GM19455 (cell line): ENCODE data around the gene SH2D3A.
"Not testable (repeated sequence)": the region's sequence is repeated elsewhere in the genome, so short reads cannot be mapped to it uniquely, and the experiment has no call there.

Experiments used
- ATAC-seq: cut with Tn5 transposase; IDR thresholded peaks from one replicate; pipeline ENCODE4 v1.9.1; 2021; ENCODE audit not compliant: unreplicated experiment

Gene SH2D3A

DNA sequence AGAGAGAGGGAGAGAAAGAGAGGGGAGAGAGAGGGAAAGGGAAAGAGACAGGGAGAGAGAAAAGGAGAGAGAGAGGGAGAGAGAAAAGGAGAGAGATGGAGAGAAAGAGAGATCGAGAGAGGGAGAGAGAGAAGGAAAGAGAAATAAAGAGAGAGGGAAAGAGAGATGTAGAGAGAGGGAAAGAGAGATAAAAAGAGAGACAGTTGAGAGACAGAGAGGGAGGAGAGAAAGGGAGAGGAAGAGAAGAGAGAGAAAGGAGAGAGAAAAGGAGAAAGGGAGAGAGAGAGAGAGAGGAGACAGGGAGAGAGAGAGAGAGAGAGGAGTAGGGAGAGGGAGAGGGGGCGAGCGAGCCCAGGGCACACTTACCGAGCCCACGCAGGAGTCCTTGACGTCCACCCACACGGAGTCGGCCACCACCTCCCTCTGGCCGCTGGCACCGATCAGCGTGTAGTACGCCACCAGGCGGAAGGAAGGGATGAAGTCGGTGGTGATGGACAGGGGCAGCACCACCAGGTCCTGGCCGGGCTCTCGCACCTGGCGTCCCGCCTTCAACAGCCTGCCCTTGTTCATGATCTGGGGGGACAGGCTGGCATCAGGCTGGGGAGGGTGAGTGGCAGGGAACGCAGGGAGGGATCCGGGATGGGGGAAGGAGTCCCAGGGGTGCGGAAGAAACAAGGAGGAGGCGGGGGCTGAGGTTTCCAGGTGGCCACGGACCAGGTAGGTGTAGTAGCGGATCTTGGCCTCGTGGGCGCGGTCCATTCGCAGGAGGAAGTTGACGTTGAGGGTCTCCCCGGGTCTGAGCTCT, 56.8 kb downstream of the SH2D3A start:
- ATAC-seq: no peak

DNA sequence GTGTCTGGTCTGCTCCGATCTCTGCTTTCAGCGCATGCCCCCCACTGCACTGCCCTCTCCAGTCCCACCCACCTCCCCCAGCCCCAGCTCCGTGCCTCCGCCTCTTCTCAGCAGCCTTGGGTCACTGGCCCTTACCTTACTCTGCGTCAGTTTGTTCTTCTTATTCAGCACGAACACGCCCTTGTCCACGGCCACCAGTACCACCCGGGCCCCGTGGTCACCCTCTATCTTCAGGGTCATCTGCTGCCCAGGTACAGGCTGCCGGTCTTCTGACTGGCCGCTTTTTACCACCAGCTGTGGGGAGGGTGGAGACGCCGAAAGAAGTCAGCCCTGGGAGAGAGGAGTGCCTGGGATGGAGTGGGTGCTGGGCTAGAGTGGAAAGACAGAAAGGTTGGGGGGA, 57.7 kb downstream of the SH2D3A start:
- ATAC-seq: no peak

DNA sequence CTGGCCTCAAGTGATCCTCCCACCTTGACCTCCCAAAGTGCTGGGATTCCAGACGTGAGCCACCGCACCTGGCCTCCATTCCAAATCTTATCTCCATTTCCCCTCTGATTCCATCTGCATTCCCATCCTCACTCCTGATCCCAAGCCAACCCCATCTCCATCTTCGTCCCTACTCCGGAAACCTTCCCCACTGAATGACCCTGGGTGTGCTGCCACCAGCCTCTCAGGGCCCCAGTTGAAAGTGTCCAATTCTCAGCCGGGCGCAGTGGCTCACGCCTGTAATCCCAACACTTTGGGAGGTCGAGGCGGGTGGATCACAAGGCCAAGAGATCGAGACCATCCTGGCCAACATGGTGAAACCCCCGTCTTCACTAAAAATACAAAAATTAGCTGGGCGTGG, 58.3 kb downstream of the SH2D3A start:
- not testable (repeated sequence) for ATAC-seq

DNA sequence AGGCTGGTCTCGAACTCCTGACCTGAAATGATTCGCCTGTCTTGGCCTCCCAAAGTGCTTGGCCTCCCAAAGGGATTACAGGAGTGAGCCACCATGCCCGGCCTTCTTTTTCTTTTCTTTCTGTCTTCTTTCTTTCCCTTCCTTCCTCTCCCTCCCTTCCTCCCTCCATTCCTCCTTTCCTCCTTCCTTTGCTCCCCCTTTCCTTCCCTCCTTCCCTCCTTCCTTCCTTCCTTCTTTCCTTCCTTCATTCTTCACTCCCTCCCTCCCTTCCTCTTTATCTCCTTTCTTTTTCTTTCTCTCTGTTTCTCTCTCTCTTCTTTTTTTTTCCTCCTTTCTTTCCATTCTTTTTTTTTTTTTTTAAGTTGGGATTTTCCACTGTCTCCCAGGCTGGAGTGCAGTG, 58.9 kb downstream of the SH2D3A start:
- no peak for ATAC-seq

DNA sequence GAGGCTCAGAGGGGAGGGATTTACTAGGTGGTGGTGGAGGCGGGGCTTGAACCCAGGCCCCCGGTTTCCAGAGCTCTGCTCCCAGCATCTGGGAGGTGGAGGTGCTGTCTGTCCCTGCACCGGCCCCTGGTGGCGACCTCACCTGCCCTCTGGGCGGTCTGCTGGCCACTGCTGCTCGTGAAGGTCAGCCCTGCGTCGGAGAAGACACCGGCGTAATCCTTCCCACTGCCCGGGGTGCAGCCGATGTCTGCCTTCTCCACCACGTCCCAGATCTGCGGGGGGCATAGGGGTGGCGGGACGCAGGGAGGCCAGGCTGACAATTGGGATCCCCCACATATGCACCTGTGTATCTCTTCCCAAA, 59.6 kb downstream of the SH2D3A start:
- no peak for ATAC-seq

DNA sequence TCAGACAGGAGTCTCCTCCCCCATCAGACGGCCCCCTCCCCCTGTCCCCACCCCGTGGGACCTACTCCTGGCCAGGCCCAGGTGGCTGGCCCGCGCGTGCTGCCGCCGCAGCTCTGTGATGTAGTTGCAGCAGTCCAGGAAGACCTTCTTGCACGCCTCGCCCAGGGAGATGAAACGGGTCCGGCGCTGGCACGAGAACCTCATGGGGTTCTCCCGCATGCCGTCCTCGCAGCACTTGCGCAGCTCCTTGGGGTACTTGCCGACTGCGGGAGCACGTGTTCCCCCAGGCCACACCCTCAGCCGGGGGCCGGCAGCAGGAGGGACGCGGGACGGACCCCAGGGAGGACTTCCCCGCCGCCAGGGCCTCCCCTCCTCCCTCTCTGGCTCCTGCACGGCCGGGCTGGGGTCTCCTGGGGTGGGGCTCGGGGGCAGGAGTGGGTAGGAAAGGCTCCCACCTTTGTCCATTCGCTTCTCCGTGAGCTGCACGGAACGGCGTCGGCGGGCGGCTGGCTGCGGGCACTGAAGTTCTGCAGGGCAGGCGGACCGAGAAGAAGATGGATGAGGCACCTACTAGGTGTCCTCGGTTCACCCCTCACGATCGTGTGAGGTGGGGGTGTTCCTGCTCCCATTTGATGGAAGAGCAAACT, 60.1 kb downstream of the SH2D3A start:
- ATAC-seq: no peak

DNA sequence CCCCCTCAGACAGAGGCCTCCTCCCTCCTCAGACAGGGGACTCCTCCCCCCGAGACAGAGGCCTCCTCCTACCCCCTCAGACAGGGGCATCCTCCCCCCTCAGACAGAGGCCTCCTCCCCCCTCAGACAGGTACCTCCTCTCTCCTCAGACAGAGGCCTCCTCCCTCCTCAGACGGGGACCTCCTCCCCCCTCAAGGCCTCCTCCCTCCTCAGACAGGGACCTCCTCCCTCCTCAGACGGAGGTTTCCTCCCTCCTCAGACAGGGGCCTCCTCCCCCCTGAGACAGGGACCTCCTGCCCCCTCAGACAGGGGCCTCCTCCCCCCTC, 60.6 kb downstream of the SH2D3A start:
- no peak for ATAC-seq

DNA sequence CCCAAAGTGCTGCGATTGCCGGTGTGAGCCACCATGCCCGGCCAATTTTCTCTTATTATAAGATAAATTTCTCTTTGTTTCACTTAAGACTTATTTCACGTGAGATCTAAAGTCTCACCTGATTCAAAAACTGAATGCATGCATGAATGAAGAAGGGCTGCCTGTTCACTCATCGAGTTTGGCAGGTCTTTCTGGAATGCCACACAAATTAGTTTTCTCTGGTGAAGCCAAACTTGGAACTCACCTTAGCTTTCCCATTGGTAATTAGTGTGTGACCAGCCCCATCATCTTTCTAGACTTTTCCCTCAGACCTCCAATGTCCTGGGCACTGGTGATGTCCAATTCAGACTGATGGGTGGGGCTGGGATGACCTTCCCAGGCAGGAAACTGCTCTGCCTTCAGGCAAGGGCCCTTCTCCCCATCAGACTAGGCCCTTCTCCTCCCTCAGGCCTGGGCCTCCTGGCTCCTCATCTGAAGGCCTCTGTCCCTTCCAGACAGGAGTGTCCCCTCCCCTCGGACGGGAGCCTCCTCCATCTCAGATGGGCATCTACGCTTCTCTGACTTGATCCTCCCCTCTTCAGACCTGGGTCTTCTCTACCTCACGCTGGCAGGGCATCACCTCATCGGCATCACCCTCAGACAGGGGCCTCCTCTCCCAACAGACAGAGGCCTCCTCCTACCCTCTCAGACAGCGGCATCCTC, 61.2 kb downstream of the SH2D3A start:
- no peak for ATAC-seq
